NCI-H2107 treated with DMSO at 0.1 percent for 48 hours (cell line): ENCODE measurements around the gene GLIS1.

ENCODE experiments used
- DNase-seq: peaks from one replicate; lab custom pipeline; 2025; ENCODE audit not compliant: unreplicated experiment; lab: John Stamatoyannopoulos, UW

The GLIS1 gene

GRCh38 chr1:53582211-53583020, 156.5 kb downstream of the GLIS1 start:
- no peak for DNase-seq

GRCh38 chr1:53581476-53581875, 157.5 kb downstream of the GLIS1 start:
- DNase-seq: no peak

GRCh38 chr1:53580739-53581475, 158.1 kb downstream of the GLIS1 start:
- no peak for DNase-seq

GRCh38 chr1:53580009-53580400, 159.0 kb downstream of the GLIS1 start:
- no peak for DNase-seq

GRCh38 chr1:53579221-53580008, 159.5 kb downstream of the GLIS1 start:
- no peak for DNase-seq

GRCh38 chr1:53578358-53578757, 160.6 kb downstream of the GLIS1 start:
- no peak for DNase-seq

- no peak for DNase-seq
These were observed 161.2 kb downstream of the GLIS1 start for GRCh38 chr1:53577761-53578100.

GRCh38 chr1:53576866-53577760, 161.9 kb downstream of the GLIS1 start:
- no peak for DNase-seq

- DNase-seq: no peak
These were observed 162.6 kb downstream of the GLIS1 start for GRCh38 chr1:53576381-53576801.

- DNase-seq: no peak
These were observed 163.0 kb downstream of the GLIS1 start for GRCh38 chr1:53575955-53576320.

GRCh38 chr1:53575141-53575954, 163.6 kb downstream of the GLIS1 start:
- no peak for DNase-seq

GRCh38 chr1:53574621-53575020, 164.3 kb downstream of the GLIS1 start:
- DNase-seq: no peak

- DNase-seq: no peak
These were observed 165.0 kb downstream of the GLIS1 start for GRCh38 chr1:53573931-53574330.

GRCh38 chr1:53573522-53573921, 165.4 kb downstream of the GLIS1 start:
- no peak for DNase-seq

GRCh38 chr1:53572815-53573173, 166.2 kb downstream of the GLIS1 start:
- DNase-seq: no peak

- no peak for DNase-seq
These were observed 166.7 kb downstream of the GLIS1 start for GRCh38 chr1:53572065-53572814.

- DNase-seq: no peak
These were observed 170.4 kb downstream of the GLIS1 start for GRCh38 chr1:53568540-53568939.

GRCh38 chr1:53567851-53568250, 171.1 kb downstream of the GLIS1 start:
- no peak for DNase-seq

GRCh38 chr1:53567450-53567849, 171.5 kb downstream of the GLIS1 start:
- no peak for DNase-seq
